Hepatocyte (in vitro differentiated cells): ENCODE results near the gene BBS1. TPM values are rescaled to one million over a fixed set of nuclear protein-coding genes. Genes with fewer than 3 reads are reported as not detected.

ENCODE experiments used
- DNase-seq: peaks from one replicate; pipeline ENCODE4 v3.0.0-alpha.2; 2016; ENCODE audit warnings: low spot score
- H2AFZ ChIP-seq: fragments of 200-600 bp; sonication (generic); 2 replicates; pipeline ENCODE4 v1.6.0; 2016; ENCODE audit warnings: antibody characterized with exemption, mild to moderate bottlenecking
- H3K27ac ChIP-seq: fragments of 200-600 bp; sonication (generic); 2 replicates; pipeline ENCODE4 v1.5.1; 2016; ENCODE audit warnings: mild to moderate bottlenecking
- H3K27me3 ChIP-seq: fragments of 200-600 bp; sonication (generic); 2 replicates; pipeline ENCODE4 v1.6.1; 2016
- H3K36me3 ChIP-seq: fragments of 200-600 bp; sonication (generic); replicated peaks from 2 replicates; pipeline ENCODE4 v1.5.1; 2016; ENCODE audit warnings: low read depth; ENCODE audit not compliant: insufficient read depth
- H3K4me1 ChIP-seq: fragments of 200-600 bp; sonication (generic); 2 replicates; pipeline ENCODE4 v1.5.1; 2016; ENCODE audit warnings: mild to moderate bottlenecking, moderate library complexity; ENCODE audit not compliant: insufficient read depth
- H3K4me2 ChIP-seq: fragments of 200-600 bp; sonication (generic); 2 replicates; pipeline ENCODE4 v1.6.0; 2016
- H3K4me3 ChIP-seq: fragments of 200-600 bp; sonication (generic); 2 replicates; pipeline ENCODE4 v1.5.1; 2016; ENCODE audit warnings: mild to moderate bottlenecking
- H3K79me2 ChIP-seq: fragments of 200-600 bp; sonication (generic); 2 replicates; pipeline ENCODE4 v1.6.0; 2017; ENCODE audit warnings: mild to moderate bottlenecking
- H3K9me2 ChIP-seq: fragments of 200-600 bp; sonication (generic); replicated peaks from 2 replicates; pipeline ENCODE4 v1.6.0; 2017; ENCODE audit warnings: mild to moderate bottlenecking; ENCODE audit not compliant: insufficient read depth
- H3K9me3 ChIP-seq: fragments of 200-600 bp; sonication (generic); 2 replicates; pipeline ENCODE4 v1.5.1; 2016; ENCODE audit warnings: low read depth, mild to moderate bottlenecking
- H4K20me1 ChIP-seq: fragments of 200-600 bp; sonication (generic); 2 replicates; pipeline ENCODE4 v1.6.0; 2016; ENCODE audit warnings: mild to moderate bottlenecking; ENCODE audit not compliant: insufficient read depth, poor library complexity, severe bottlenecking
- CTCF ChIP-seq: fragments of 200-600 bp; sonication (generic); IDR thresholded peaks from 2 replicates; pipeline ENCODE4 v1.5.1; 2016; ENCODE audit warnings: antibody characterized with exemption, mild to moderate bottlenecking; ENCODE audit not compliant: poor library complexity
- EZH2 ChIP-seq: fragments of 200-600 bp; sonication (generic); IDR thresholded peaks from 2 replicates; pipeline ENCODE4 v1.6.1; 2016; ENCODE audit warnings: antibody characterized with exemption, mild to moderate bottlenecking, borderline replicate concordance
- EZH2phosphoT487 ChIP-seq: fragments of 200-600 bp; sonication (generic); IDR thresholded peaks from one replicate; pipeline ENCODE4 v1.6.1; 2018; ENCODE audit warnings: antibody characterized with exemption, mild to moderate bottlenecking, low read depth, moderate library complexity; ENCODE audit not compliant: unreplicated experiment, severe bottlenecking
- WGBS: methylation state at CpG from one replicate; pipeline ENCODE4 v1.1.6; 2016; ENCODE audit warnings: low lambda C conversion rate; ENCODE audit errors: missing lambda C conversion rate; 5-methylcytosine and 5-hydroxymethylcytosine counted together
- polyA plus RNA-seq: library from polyadenylated mRNA; unstranded; fragments of >200 nt; fragmentation: Nextera tagmentation; extraction: Ambion mirVana; gene quantifications from 2 replicates; pipeline ENCODE4 v1.2.1, GENCODE V29; 2016
- total RNA-seq: library from RNA; depleted of rRNA; stranded (reverse); fragments of >200 nt; gene quantifications from 2 replicates; pipeline ENCODE4 v1.2.3, GENCODE V29; 2014

The BBS1 gene
- total and polyA plus RNA-seq, 2 experiments from 2014 or later: 25.1 to 27.7 TPM

- Histone ChIP-seq H3K27me3 (no peaks in the 10 kb centered on the region), H3K4me1 (no peaks in the 10 kb centered on the region), H3K36me3 (no peaks in the 10 kb centered on the region), H3K9me2 (no peaks in the 10 kb centered on the region), H3K4me2 (no peak overlapping the region), H4K20me1 (no peaks in the 10 kb centered on the region), H3K9me3 (no peaks in the 10 kb centered on the region), H3K27ac (no peak overlapping the region), H3K79me2 (no peaks in the 10 kb centered on the region), H2AFZ (no peak overlapping the region), H3K4me3 (no peak overlapping the region)
- 97% methylated on average over 9 of the region's 10 CpGs for WGBS
- no peak for TF ChIP-seq EZH2
- no peak for DNase-seq
These were observed 21.5 kb upstream of the BBS1 start for GRCh38 chr11:66488957-66489356.

- Histone ChIP-seq H3K4me2 (no peak overlapping the region), H2AFZ (no peak overlapping the region), H4K20me1 (no peaks in the 10 kb centered on the region), H3K36me3 (no peaks in the 10 kb centered on the region), H3K4me1 (no peaks in the 10 kb centered on the region), H3K27me3 (no peaks in the 10 kb centered on the region), H3K9me3 (no peaks in the 10 kb centered on the region), H3K9me2 (no peaks in the 10 kb centered on the region), H3K4me3 (no peak overlapping the region), H3K27ac (no peak overlapping the region), H3K79me2 (no peaks in the 10 kb centered on the region)
- 86% methylated on average over 7 of the region's 7 CpGs for WGBS
- no peak for DNase-seq
- TF ChIP-seq EZH2 (no peak), CTCF (no peak), EZH2phosphoT487 (no peak)
These were observed 20.8 kb upstream of the BBS1 start for GRCh38 chr11:66489636-66490035.

- Histone ChIP-seq H3K27me3 (no peaks in the 10 kb centered on the region), H3K4me1 (no peaks in the 10 kb centered on the region), H3K36me3 (no peaks in the 10 kb centered on the region), H3K4me2 (no peak overlapping the region), H3K79me2 (no peaks in the 10 kb centered on the region), H3K27ac (no peak overlapping the region), H3K4me3 (no peak overlapping the region), H3K9me2 (no peaks in the 10 kb centered on the region), H2AFZ (no peak overlapping the region), H3K9me3 (no peaks in the 10 kb centered on the region), H4K20me1 (no peaks in the 10 kb centered on the region)
- no peak for DNase-seq
- no peak for TF ChIP-seq CTCF
- no peak for TF ChIP-seq EZH2
- no peak for TF ChIP-seq EZH2phosphoT487
- 90% methylated on average over 15 of the region's 20 CpGs for WGBS
These were observed 19.0 kb upstream of the BBS1 start for GRCh38 chr11:66491315-66491935.

GRCh38 chr11:66492161-66492865 lies 18.1 kb upstream of the BBS1 start:
- no peak overlapping the region for H3K4me3 ChIP-seq
- no peaks in the 10 kb centered on the region for H3K79me2 ChIP-seq
- H3K4me2 ChIP-seq: no peak overlapping the region
- 97% methylated on average over 9 of the region's 10 CpGs for WGBS
- no peaks in the 10 kb centered on the region for H3K36me3 ChIP-seq
- no peak overlapping the region for H3K27ac ChIP-seq
- no peaks in the 10 kb centered on the region for H3K9me3 ChIP-seq
- TF ChIP-seq CTCF (no peak), EZH2phosphoT487 (no peak), EZH2 (no peak)
- H3K9me2 ChIP-seq: no peaks in the 10 kb centered on the region
- H3K4me1 ChIP-seq: no peaks in the 10 kb centered on the region
- no peak overlapping the region for H2AFZ ChIP-seq
- no peaks in the 10 kb centered on the region for H3K27me3 ChIP-seq
- DNase-seq: no peak
- no peaks in the 10 kb centered on the region for H4K20me1 ChIP-seq
